Vagina (tissue), 2 donors: ENCODE measurements around the gene IL18. TPM values are rescaled to one million over a fixed set of nuclear protein-coding genes. Genes with fewer than 3 reads are reported as not detected.
A peak's percentile ranks its signal among the peaks of the same experiment; 100 is the strongest.

Experiments
- DNase-seq, 2 donors: peaks; one replicate each; pipeline ENCODE4 v3.0.0-alpha.2; 2017; ENCODE audit errors: extremely low spot score in 2 of 2
- H3K27ac ChIP-seq: fragments of 200-600 bp; sonication (generic); one replicate; pipeline ENCODE4 v1.5.1; 2019
- H3K27me3 ChIP-seq: fragments of 200-600 bp; sonication (generic); one replicate; pipeline ENCODE4 v1.5.1; 2019
- H3K36me3 ChIP-seq, 2 donors: fragments of 200-600 bp; sonication (generic); one replicate each; pipeline ENCODE4 v1.5.1; 2017 to 2019
- H3K4me1 ChIP-seq: fragments of 200-600 bp; sonication (generic); one replicate; pipeline ENCODE4 v1.5.1; 2019
- H3K4me3 ChIP-seq, 2 donors: fragments of 200-600 bp; sonication (generic); 1 replicate in 1 of 2; 2 replicates in 1 of 2; pipeline ENCODE4 v1.5.1; 2016 to 2019
- H3K9me3 ChIP-seq: fragments of 200-600 bp; sonication (generic); one replicate; pipeline ENCODE4 v1.5.1; 2019
- CTCF ChIP-seq, 3 experiments: fragments of 450-650 bp in 2 of 3; fragments of 200-600 bp in 1 of 3; sonication (generic) in 1 of 3; IDR thresholded peaks; one replicate each; pipeline ENCODE4 v1.5.1; 2017 to 2019; ENCODE audit warnings: antibody characterized with exemption in 3 of 3, mild to moderate bottlenecking in 2 of 3, moderate library complexity in 2 of 3
- POLR2A ChIP-seq, 2 donors: fragments of 450-650 bp; IDR thresholded peaks; one replicate each; pipeline ENCODE4 v1.6.1; 2017; ENCODE audit warnings: antibody characterized with exemption in 2 of 2, mild to moderate bottlenecking in 2 of 2, moderate library complexity in 2 of 2
- POLR2AphosphoS5 ChIP-seq, 2 donors: sonication (generic); formaldehyde crosslinking; IDR thresholded peaks; one replicate each; pipeline ENCODE4 v1.9.0; 2017; ENCODE audit warnings: antibody characterized with exemption in 2 of 2, mild to moderate bottlenecking in 2 of 2, low read depth in 1 of 2; ENCODE audit not compliant: insufficient read depth in 1 of 2
- intact Hi-C: fragments of 100-400 bp; cut with DNase I; formaldehyde crosslinking; loops from one replicate; pipeline ENCODE4 v1.15.1; 2023
- total RNA-seq: library from RNA; depleted of rRNA; stranded (reverse); fragments of >200 nt; gene quantifications from one replicate; pipeline ENCODE4 v1.2.3, GENCODE V29; 2016

IL18 gene
- total RNA-seq, 1 donor from 2014 or later = 48.6 TPM

GRCh38 chr11:112156956-112157766 is 6.7 kb downstream of the IL18 start:
- intact Hi-C loops = no loop called here
- peak overlapping the region; percentile 69 for H3K27ac ChIP-seq
- H3K36me3 ChIP-seq = peaks cover 0 to 3% of the 10 kb centered on the region in 2 donors
- H3K9me3 ChIP-seq = no peaks in the 10 kb centered on the region
- TF ChIP-seq CTCF (IDR thresholded peaks at IDR 0.05) (no peak), POLR2AphosphoS5 (IDR thresholded peaks at IDR 0.05; ENCODE audit: insufficient read depth in 1 of 2, low read depth in 1 of 2) (peak in 1 of 2 donors; percentile 87), POLR2A (IDR thresholded peaks at IDR 0.05) (no peak)
- no peak for DNase-seq
- no peaks in the 10 kb centered on the region for H3K27me3 ChIP-seq
- peaks cover 21% of the 10 kb centered on the region for H3K4me1 ChIP-seq
- no peak overlapping the region for H3K4me3 ChIP-seq

- H3K9me3 ChIP-seq = no peaks in the 10 kb centered on the region
- intact Hi-C loops = no loop called here
- peaks cover 18% of the 10 kb centered on the region for H3K4me1 ChIP-seq
- TF ChIP-seq POLR2AphosphoS5 (IDR thresholded peaks at IDR 0.05; ENCODE audit: insufficient read depth in 1 of 2, low read depth in 1 of 2) (no peak), POLR2A (IDR thresholded peaks at IDR 0.05) (no peak), CTCF (IDR thresholded peaks at IDR 0.05) (no peak)
- peak overlapping the region; percentile 66 for H3K27ac ChIP-seq
- H3K4me3 ChIP-seq = no peak overlapping the region
- DNase-seq = no peak
- H3K27me3 ChIP-seq = no peaks in the 10 kb centered on the region
- H3K36me3 ChIP-seq = peaks cover 0 to 3% of the 10 kb centered on the region in 2 donors
These were observed 7.5 kb downstream of the IL18 start for GRCh38 chr11:112156153-112156955.

DNA sequence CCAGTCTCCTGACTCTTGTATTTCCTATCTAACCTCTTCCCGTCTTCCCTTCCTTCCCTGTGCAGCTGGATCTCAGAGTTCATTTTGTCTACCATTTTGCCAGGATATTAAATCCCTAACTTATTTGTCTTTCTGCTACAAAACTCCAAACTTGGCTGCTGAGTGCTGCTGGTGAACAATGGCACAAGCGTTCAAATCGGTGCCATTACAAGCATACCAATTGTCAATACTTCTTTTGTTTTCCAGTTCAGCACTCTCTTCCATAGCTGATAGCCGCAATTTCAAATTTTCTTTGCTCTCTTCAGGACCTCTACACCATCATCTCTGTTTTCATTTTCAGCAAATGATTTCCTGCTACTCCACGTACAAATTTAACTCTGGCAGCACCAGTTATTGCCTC is 13.4 kb downstream of the IL18 start:
- Histone ChIP-seq H3K27me3 (no peaks in the 10 kb centered on the region), H3K9me3 (no peaks in the 10 kb centered on the region), H3K4me3 (no peak overlapping the region), H3K36me3 (peaks cover 0 to 3% of the 10 kb centered on the region in 2 donors), H3K4me1 (no peaks in the 10 kb centered on the region), H3K27ac (no peak overlapping the region)
- intact Hi-C loops = no loop called here
- no peak for TF ChIP-seq POLR2AphosphoS5 (IDR thresholded peaks at IDR 0.05; ENCODE audit: insufficient read depth in 1 of 2, low read depth in 1 of 2)
- TF ChIP-seq CTCF (IDR thresholded peaks at IDR 0.05) = no peak
- TF ChIP-seq POLR2A (IDR thresholded peaks at IDR 0.05) = no peak
- DNase-seq = no peak

- peaks cover 0 to 10% of the 10 kb centered on the region in 2 donors for H3K36me3 ChIP-seq
- H3K27me3 ChIP-seq = no peaks in the 10 kb centered on the region
- no peaks in the 10 kb centered on the region for H3K4me1 ChIP-seq
- H3K4me3 ChIP-seq = no peak overlapping the region
- H3K27ac ChIP-seq = no peak overlapping the region
- TF ChIP-seq POLR2A (IDR thresholded peaks at IDR 0.05) (no peak), POLR2AphosphoS5 (IDR thresholded peaks at IDR 0.05; ENCODE audit: insufficient read depth in 1 of 2, low read depth in 1 of 2) (no peak), CTCF (IDR thresholded peaks at IDR 0.05) (no peak)
- no peaks in the 10 kb centered on the region for H3K9me3 ChIP-seq
- DNase-seq = no peak
- intact Hi-C loops = no loop called here
These were observed 20.3 kb downstream of the IL18 start for GRCh38 chr11:112143597-112143996.
